NCI-H1417 treated with DMSO at 0.1 percent for 48 hours (cell line): ENCODE measurements around the gene NBR1.
"Not testable (repeated sequence)": the region's sequence is repeated elsewhere in the genome, so short reads cannot be mapped to it uniquely, and the experiment has no call there.

Experiments
- DNase-seq: peaks from one replicate; lab custom pipeline; 2025; lab: John Stamatoyannopoulos, UW

Gene NBR1

DNA sequence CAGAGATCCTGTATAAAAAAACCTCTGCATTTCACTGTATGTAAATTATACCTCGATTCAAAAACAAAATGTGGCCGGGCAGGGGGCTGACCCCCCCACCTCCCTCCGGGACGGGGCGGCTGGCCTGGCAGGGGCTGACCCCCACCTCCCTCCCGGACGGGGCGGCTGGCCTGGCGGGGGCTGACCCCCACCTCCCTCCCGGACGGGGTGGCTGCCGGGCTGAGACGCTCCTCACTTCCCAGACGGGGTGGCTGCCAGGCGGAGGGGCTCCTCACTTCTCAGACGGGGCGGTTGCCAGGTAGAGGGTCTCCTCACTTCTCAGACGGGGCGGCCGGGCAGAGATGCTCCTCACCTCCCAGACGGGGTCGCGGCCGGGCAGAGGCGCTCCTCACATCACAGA is 11.8 kb upstream of the NBR1 start:
- DNase-seq: not testable (repeated sequence)

DNA sequence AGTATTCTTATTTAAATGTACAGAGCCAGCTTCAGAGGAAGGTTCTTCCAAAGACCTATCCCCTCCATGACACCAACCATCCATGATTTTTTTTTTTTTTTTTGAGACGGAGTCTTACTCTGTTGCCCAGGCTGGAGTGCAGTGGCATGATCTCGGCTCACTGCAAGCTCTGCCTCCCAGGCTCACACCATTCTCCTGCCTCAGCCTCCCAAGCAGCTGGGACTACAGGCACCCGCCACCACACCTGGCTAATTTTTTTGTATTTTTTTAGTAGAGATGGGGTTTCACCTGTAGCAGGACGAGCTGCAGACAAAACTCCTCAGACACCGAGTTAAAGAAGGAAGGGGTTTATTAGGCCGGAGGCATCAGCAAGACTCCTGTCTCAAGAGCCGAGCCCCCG is 11.1 kb upstream of the NBR1 start:
- DNase-seq: not testable (repeated sequence)

DNA sequence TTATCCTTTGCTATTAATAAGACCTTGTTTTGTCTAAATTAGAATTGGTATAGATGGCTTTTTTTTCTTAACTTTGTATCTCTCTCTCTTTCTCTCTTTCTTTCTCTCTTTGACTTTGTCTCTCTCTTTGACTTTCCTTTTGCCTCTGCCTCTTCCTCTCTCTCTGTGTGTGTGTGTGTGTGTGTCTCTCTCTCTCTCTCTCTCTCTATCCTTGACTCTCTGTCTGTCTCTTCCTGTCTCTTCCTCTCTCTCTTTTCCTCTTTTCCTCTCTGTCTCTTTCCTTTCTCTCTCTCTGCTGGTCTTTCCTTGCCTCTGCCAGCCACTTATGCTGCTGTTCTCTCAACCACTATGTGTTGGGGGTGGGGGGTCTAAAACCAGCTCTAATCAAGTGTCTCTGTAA is 5.0 kb upstream of the NBR1 start:
- DNase-seq: not testable (repeated sequence)

DNA sequence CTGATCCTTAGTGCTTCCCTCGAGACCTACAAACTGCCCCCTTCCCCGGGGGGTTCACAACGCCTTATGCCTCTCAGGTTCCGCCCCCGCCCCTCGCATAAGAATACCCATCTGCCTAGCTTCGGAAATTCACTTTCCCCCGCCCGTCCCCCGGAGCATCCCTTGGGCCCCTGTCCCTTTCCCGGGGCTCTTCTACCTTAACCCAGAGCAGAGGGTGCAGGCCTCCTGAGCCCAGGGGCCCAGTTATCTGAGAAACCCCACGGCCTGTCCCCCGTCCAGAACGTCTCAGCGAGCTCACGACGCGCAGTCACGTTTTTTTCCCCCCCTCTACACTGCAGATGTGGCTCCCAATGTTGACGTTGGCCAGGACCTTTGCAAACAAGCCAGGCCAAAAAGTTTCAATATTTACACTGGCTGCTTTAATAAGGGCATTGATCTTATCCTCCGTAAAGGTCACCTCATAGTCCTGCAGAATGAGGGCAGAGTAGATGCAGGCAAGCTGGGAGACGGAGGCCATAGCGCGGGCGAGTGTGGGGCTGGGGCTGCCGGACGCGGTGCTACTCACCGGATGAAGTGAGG is 1.4 kb upstream of the NBR1 start:
- no peak for DNase-seq

DNA sequence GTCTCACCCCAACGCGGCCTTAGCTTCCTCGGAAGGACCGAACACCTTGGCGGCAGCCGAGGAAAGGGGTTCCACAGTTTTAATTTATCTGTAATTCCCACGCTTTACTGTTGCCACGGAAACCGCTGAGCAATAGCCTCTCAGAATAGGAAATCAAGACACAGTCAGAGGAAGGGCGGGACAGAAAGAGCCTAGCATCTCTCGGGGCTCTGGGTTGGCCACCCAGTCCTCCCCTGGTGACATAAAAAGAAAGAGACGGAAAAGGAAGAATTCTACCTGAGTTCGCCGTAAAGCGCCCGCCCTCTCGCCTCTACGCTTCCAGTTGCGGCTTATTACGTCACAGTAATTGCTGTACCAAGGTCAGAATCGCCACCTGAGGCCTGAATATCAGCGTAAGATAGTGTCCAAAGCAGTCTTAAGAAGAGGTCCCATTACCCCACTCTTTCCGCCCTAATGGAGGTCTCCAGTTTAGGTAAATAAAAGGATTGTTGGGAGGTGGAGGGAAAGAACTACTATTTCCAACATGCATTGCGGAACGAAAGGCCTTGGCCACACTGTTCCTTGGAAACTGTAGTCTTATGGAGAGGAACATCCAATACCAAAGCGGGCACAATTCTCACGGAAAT is 761 bp upstream of the NBR1 start:
- DNase-seq: peak; percentile 89

DNA sequence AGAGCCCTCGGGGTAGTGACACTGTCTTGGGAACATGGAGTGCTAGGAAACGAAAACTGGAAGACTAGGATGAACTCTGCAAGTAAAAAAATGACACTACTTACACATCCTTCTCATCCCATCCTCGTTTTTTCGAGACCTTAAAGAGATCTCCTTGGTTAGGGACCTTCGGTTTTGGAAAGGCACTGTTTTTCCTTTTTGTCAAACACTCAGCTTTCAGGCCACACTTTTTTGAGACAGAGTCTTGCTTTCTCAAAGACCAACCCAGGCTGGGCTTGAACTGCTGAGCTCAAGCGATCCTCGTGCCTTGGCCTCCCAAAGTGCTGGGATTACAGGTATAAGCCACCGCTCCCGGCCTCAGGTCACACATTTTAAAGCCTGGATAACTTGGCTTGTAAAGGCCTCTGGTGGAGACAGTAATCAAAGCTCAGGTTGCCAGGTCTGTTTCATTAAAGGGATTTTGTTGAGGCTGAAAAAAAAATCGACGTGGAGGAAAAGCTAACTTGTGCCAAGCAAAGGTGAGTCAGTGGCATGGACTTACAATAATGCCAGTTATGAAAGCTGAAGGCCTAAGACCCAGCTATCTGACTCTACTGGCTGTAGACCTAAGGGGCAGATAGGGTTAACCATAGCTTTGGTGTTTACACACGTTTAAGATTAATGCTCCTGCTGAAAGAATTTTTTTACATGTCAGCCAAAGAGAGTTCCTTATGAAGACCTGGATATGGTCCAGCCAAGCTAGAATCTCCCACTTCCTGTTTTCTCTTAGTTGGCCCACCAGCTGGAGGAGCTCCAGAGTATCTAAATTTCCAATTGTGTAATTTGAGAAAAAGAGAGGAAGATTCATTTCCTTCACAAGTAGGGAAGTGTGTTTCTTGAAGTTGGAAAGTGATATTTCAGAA is 823 bp downstream of the NBR1 start:
- no peak for DNase-seq

DNA sequence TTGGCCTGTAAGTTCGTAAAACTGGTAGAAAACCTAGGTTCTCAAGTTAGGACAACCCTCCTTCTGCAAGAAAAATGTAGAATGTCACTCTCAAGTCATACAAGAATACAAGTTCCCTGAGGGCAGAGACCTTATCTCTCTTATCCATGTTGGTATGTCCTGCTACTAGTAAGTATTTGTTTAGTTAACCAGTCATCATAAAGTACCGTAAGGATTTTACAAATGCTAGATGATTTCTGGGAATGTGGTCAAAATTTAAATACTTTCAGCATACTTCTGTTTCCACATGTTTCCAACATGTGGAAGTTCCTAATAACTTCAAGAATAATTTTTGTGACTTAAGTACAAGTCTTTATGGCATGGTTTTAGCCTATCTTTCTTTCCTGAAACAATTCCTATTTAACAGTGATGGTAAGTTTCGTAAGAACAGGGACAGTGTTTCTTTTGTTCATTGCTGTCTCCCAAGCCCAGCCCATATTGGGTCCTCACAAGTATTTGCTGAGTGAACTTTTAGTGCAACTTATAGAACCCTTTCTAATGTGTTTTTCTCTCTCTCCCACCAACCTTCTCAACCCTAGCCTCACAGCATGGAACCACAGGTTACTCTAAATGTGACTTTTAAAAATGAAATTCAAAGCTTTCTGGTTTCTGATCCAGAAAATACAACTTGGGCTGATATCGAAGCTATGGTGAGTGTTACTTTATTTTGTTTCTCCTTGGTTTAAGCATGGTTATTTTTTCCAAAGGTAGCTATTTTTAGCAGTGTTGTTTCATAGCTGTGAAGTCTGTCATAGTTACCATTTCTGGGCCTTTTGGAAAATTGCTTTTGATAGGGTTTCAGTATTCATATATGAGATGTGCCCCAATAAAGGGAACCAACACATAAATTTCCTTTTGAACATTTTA is 4.5 kb downstream of the NBR1 start:
- no peak for DNase-seq

DNA sequence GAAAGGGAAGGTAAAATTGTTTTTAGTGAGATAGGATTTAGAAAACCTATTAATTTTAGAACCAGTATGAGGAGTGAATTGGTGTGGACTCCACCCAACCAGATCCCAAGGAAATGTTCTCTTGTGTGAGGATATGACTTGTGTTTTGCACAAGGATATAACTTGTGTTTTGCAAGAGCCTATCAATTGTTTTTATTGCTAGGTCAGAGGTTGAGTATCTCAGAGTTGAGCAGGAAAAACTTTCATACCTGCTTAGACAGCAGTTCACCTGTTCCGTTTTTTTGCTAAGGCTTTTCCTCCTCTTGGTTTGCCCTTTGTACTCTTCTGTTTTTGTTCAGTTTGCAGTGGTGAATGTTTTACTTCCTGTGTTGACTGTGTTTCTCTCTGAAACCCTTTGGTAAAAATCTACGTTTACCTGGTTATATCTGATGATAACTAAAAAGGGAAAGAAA is 5.1 kb downstream of the NBR1 start:
- DNase-seq: no peak

DNA sequence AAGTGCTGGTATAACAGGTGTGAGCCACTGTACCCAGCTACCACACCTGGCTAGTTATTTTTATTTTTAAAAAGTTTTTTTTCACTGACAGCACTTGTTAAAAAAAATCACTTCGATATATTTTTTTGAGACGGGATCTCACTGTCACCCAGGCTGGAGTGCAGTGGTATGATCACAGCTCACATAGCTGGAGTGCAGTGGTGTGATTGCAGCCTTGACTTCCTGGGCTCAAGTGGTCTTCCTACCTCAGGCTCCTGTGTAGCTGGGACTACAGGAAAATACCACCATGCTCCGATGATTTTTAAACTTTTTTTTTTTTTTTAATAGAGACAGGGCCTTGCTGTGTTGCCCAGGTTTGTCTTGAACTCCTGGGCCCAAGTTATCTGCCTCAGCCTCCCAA is 12.9 kb downstream of the NBR1 start:
- DNase-seq: no peak

DNA sequence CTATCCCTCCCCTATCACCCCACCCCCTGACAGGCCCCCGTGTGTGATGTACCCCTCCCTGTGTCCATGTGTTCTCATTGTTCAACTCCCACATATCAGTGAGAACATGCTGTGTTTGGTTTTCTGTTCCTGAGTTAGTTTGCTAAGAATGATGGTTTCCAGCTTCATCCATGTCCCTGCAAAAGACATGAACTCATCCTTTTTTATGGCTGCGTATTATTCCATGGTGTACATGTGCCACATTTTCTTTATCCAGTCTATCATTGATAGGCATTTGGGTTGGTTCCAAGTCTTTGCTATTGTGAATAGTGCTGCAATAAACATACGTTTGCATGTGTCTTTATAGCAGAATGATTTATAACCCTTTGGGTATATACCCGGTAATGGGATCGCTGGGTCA is 15.6 kb downstream of the NBR1 start:
- DNase-seq: not testable (repeated sequence)

DNA sequence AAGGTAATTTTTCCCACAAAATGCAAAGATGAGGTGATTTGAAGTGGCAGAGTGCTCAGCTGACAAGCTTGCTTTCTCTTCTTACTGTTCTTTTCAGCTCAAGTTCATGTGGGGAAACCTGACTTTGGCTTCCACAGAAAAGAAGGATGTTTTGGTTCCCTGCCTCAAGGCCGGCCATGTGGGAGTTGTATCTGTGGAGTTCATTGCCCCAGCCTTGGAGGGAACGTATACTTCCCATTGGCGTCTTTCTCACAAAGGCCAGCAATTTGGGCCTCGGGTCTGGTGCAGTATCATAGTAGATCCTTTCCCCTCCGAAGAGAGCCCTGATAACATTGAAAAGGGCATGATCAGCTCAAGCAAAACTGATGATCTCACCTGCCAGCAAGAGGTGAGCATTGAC is 22.2 kb downstream of the NBR1 start:
- DNase-seq: no peak

DNA sequence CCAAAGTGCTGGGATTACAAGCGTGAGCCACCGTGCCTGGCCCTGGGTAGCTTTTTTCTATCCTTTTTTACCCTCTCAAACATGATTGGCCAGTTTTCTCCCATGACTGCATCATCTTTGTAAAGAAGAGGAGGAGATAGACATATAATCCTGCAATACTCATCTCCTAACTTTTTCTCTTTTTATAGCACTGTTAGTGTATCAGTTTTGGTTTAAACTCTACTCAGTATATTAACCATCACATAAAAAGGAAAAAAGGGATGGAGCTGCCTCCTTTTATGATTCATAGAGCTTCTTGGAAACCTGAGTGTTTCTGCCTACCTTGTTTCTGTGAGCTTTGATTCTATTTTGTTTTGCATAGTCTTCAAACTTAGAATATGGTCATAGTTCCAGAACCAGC is 28.6 kb downstream of the NBR1 start:
- DNase-seq: no peak

DNA sequence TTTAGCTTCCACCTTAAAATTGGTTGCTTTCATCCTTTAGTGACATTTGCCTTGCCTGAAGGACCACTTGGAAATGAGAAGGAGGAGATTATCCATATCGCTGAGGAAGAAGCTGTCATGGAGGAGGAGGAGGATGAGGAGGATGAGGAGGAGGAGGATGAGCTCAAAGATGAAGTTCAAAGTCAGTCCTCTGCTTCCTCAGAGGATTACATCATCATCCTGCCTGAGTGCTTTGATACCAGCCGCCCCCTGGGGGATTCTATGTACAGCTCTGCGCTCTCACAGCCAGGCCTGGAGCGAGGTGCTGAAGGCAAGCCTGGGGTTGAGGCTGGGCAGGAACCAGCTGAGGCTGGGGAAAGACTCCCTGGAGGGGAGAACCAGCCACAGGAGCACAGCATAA is 29.1 kb downstream of the NBR1 start:
- no peak for DNase-seq

DNA sequence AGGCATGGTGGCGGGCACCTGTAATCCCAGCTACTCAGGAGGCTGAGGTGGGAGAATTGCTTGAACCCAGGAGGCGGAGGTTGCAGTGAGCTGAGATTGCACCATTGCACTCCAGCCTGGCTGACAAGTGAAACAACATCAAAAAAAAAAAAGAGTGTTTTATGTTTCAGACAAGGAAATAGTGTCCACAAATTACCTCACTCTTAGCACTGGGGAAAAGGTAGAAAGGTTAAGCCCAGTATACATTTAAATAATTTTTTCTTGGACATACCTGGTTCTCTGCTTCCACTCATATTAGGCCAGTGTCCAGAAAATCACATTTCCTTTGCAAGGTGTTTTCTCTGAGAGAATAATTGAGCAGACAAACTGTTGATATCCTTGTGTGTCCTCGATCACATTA is 32.0 kb downstream of the NBR1 start:
- not testable (repeated sequence) for DNase-seq

DNA sequence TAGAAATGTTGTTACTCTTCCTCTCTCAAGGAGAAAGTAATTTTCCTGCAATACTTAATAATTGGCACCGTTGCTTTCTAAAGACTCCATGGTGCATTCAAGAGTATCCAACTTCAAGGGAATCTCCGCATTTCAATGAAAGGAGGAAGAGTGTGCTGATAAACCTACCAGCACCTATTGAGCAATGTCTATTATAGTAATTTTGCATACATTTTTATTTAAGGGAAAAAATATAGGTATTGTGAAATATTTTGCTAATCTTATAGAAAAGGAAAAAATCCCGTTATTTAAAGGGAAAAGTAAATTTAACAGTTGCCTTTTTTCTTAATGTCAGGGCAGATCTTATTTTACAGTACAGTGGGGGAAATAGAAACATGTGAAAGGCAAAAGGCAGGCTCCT is 39.6 kb downstream of the NBR1 start:
- no peak for DNase-seq

DNA sequence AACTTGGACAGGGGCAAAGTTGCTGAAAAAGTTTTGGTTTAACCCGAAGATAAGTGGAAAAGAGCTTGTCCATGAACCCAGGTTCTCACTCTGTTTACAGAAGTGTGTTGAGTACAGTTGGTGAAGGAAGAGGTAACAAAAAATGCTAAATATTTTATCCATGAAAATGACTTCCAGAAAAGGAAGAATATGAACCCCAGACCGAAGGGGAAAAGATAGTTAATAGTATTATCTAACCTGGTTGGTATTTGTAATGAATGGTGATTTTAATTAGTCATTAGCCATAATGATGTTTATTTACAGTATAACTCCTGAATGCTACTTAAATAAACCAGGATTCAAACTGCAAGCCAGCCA is 40.1 kb downstream of the NBR1 start:
- DNase-seq: no peak

DNA sequence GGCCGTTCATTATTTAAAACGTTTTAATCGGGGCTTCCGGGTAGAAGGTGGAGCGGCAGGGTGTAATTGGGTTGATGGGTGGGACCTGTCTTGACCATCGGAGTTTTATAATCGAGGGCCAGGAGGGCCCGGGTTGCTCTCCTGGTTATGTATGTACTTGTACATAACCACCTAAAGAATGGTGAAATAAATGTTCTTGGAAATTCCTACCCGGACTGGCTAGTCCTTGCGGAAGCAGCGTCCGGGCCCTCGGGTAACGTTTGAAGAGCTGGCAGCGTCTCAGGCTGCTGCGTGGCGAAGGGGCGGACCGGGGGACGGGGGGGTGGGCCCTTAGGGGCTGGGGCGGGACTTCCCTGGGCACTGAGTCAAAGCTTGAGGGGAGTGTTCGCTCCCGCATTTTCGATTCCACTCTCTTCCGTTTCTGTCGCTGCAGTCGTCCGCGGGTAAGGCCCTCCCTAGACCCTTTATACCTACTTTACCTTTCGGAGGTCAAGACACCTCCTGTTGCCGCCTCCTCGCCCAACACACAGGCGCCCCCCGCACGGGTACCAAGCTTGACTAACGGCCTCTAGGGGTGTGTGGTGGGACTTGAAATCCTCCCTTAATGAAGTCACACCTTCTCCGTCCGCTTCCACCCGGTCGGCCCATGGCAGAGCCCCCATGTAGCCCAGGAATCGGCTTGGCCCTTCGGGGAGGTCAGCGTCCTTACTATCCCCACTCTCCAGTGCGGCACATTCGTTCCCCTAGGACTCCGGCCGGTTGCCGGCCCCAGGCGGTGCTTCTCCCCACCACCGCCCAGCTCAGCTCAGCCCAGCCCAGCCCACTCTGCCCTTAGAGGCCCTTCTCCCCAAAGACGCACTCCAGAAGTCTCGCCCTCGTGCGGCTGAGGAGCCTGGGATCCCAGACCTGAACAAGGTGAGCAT is 40.7 kb downstream of the NBR1 start, which contains the start of gene TMEM106A:
Gene TMEM106A (plus strand): TSS at position 396 of the 923 bp plus-strand sequence. CDS start 1,167 bp downstream, outside the sequence.
- DNase-seq: no peak

DNA sequence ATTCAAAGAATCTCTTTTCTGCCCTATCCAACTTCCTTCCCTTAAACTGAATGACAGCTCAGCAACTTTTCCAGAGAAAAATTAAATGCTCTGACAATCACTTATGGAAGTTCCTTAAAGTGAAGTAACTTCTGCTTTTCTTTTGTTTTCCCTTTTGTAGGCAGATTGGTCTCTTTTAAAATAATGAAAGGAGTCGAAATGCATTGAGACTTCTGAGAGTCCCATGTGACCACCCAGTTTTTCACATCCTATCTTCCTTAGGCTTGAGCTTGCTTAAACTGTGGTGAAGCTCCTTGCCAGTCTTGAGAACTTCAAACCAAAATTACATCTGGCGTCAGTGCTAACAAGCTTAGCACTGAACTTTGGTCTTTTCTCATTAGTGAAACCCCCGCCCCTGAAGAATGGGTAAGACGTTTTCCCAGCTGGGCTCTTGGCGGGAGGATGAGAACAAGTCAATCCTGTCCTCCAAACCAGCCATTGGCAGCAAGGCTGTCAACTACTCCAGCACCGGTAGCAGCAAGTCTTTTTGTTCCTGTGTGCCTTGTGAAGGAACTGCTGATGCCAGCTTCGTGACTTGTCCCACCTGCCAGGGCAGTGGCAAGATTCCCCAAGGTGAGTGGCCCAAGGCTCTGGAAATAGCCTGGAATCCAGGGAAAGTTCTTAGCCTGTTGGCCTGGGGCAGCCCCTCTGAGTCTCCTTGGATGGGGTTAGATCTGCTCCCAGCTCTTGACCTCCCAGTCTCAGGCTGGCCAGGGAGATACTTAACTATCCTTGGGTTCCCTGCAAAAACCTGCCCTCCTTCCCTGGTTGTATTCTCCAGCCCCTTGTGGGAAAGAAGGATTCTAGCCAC is 41.9 kb downstream of the NBR1 start:
- DNase-seq: no peak

DNA sequence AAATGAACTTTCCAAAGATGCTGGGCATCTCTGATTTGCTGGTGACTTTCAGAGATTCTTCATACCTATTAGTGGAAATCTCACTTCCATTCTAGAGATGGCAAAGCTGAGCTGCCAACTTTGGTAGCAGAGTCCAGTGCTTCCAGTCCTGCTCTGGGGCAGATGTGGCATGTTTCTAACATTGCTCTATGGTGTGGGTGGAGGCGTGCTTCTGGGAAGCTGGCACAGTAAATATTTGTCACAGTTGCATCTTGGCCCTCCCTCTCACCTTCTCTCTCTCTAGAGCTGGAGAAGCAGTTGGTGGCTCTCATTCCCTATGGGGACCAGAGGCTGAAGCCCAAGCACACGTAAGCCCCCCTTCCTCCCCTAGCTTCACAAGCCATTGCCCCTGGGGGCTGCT is 42.5 kb downstream of the NBR1 start:
- DNase-seq: no peak

DNA sequence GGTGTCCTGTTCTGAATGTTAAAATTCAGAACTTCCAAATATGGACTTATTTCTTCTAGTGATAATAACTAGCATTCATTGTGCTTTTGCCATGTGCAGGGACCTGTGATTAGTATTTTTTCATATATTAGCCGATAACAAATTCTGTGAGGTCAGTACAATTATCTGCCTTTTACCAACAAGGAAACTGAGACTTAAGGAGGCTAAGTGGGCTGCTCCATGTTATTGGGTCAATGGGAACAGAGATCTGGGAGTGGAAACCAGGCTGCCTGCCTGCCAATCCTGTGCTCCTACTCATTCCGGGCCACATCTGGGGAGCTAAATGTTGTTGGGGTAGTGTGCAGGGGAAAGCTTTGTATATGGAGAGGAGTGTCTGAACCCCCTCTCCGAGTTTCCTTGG is 44.3 kb downstream of the NBR1 start:
- DNase-seq: no peak
